HCT116 (cell line): ENCODE data around the gene HMCN2. TPM values are rescaled to one million over a fixed set of nuclear protein-coding genes. Genes with fewer than 3 reads are reported as not detected.

ENCODE experiments used
- ATAC-seq: fragments of 200-7000 bp; cut with Tn5 transposase; 2 replicates; pipeline ENCODE4 v1.9.1; 2020; ENCODE audit warnings: mild to moderate bottlenecking, moderate library complexity
- BruUV-seq: library from RNA; stranded (reverse); fragments of 400-500 nt; replicated peaks from 2 replicates; lab custom pipeline; 2021; lab: Mats Ljungman, UMichigan
- CTCF ChIA-PET: fragments of 300-600 bp; sonication (Branson Sonifier 250); formaldehyde crosslinking; loops from one replicate; lab custom pipeline; 2021; ENCODE audit warnings: antibody characterized with exemption; lab: Charles Lee
- POLR2A ChIA-PET: fragments of 300-600, 350-600 bp; sonication (Branson Sonifier 250); formaldehyde crosslinking; loops from one replicate; lab custom pipeline; 2021; ENCODE audit warnings: antibody characterized with exemption; lab: Charles Lee
- RAD21 ChIA-PET, 2 experiments: fragments of 300-600 bp; sonication (Branson Sonifier 250); formaldehyde crosslinking; loops; one replicate each; lab custom pipeline; 2023; ENCODE audit warnings: low total read pairs in 2 of 2; ENCODE audit not compliant: uncharacterized antibody in 2 of 2, unreplicated experiment in 2 of 2, low non-redundant PET in 1 of 2; lab: Charles Lee
- DNase-seq: peaks from one replicate; pipeline ENCODE4 v3.0.0-alpha.2; 2010; ENCODE audit warnings: low read depth, low spot score
- H2AFZ ChIP-seq: fragments of 200-600 bp; shearing (Covaris generic), sonication (generic); 2 replicates; pipeline ENCODE4 v1.6.1; 2017; ENCODE audit warnings: low read depth, mixed run types, mixed read lengths, antibody characterized with exemption, low read length; ENCODE audit not compliant: poor library complexity, severe bottlenecking
- H3K27ac ChIP-seq: 2 replicates; pipeline ENCODE4 v1.5.1; 2012; ENCODE audit warnings: low read depth, low read length
- H3K27me3 ChIP-seq: fragments of 200-600 bp; sonication (generic); 2 replicates; pipeline ENCODE4 v1.6.1; 2016; ENCODE audit warnings: mixed run types, low read length, mixed read lengths; ENCODE audit not compliant: insufficient read depth
- H3K36me3 ChIP-seq, 2 experiments: fragments of 200-500 bp in 1 of 2; fragments of 200-600 bp in 1 of 2; sonication (Bioruptor generic) in 1 of 2; sonication (generic) in 1 of 2; 2 replicates each; pipeline versions ENCODE4 v1.5.1 to v1.6.1; 2014 to 2016; ENCODE audit warnings: low read length in 2 of 2, inconsistent platforms in 1 of 2, mixed read lengths in 1 of 2, mixed run types in 1 of 2; ENCODE audit not compliant: insufficient read depth in 2 of 2, control insufficient read depth in 1 of 2
- H3K4me1 ChIP-seq, 2 experiments: fragments of 200-600 bp in 1 of 2; sonication (generic) in 1 of 2; 2 replicates each; pipeline versions ENCODE4 v1.5.1 to v1.6.1; 2012 to 2017; ENCODE audit warnings: low read length in 2 of 2, inconsistent platforms in 1 of 2, mild to moderate bottlenecking in 1 of 2, mixed read lengths in 1 of 2, mixed run types in 1 of 2, moderate library complexity in 1 of 2; ENCODE audit not compliant: insufficient read depth in 2 of 2, control insufficient read depth in 1 of 2
- H3K4me2 ChIP-seq: fragments of 200-600 bp; sonication (generic); 2 replicates; pipeline ENCODE4 v1.6.1; 2017; ENCODE audit warnings: mixed run types, low read length, mixed read lengths
- H3K4me3 ChIP-seq, 2 experiments: fragments of 200-600 bp in 1 of 2; sonication (generic) in 1 of 2; replicated peaks in 1 of 2; 2 replicates each; pipeline ENCODE4 v1.5.1; 2011 to 2016; ENCODE audit warnings: low read length in 2 of 2, control low read depth in 1 of 2, low read depth in 1 of 2, mild to moderate bottlenecking in 1 of 2, mixed read lengths in 1 of 2, mixed run types in 1 of 2
- H3K79me2 ChIP-seq: fragments of 200-600 bp; sonication (generic); 2 replicates; pipeline ENCODE4 v1.6.1; 2017; ENCODE audit warnings: mild to moderate bottlenecking, mixed run types, low read length, moderate library complexity, mixed read lengths; ENCODE audit not compliant: insufficient read depth
- H3K9ac ChIP-seq: fragments of 200-600 bp; sonication (generic); 2 replicates; pipeline ENCODE4 v1.6.1; 2016; ENCODE audit warnings: low read length, mixed read lengths
- H3K9me2 ChIP-seq: fragments of 200-600 bp; sonication (generic), shearing (Covaris generic); 2 replicates; pipeline ENCODE4 v1.6.1; 2017; ENCODE audit warnings: mixed run types, mild to moderate bottlenecking, moderate library complexity; ENCODE audit not compliant: insufficient read depth
- H3K9me3 ChIP-seq, 2 experiments: fragments of 200-500 bp in 1 of 2; fragments of 200-600 bp in 1 of 2; sonication (Bioruptor generic) in 1 of 2; sonication (generic) in 1 of 2; 2 replicates each; pipeline ENCODE4 v1.6.1; 2014 to 2017; ENCODE audit warnings: low read length in 2 of 2, mixed read lengths in 2 of 2, inconsistent platforms in 1 of 2, low read depth in 1 of 2, mild to moderate bottlenecking in 1 of 2, mixed run types in 1 of 2, moderate library complexity in 1 of 2; ENCODE audit not compliant: control insufficient read depth in 1 of 2, insufficient read depth in 1 of 2
- H4K20me1 ChIP-seq: fragments of 200-600 bp; sonication (generic), shearing (Covaris generic); 2 replicates; pipeline ENCODE4 v1.6.1; 2017; ENCODE audit warnings: mixed run types, mild to moderate bottlenecking, moderate library complexity; ENCODE audit not compliant: insufficient read depth
- CTCF ChIP-seq, 3 experiments: fragments of 200-600 bp in 1 of 3; sonication (generic) in 1 of 3; IDR thresholded peaks in 2 of 3; conservative IDR thresholded peaks in 1 of 3; 2 replicates each; pipeline ENCODE4 v1.5.1; 2012 to 2017; ENCODE audit warnings: low read depth in 2 of 3, low read length in 2 of 3, antibody characterized with exemption in 1 of 3, borderline replicate concordance in 1 of 3, control low read depth in 1 of 3, mild to moderate bottlenecking in 1 of 3, mixed read lengths in 1 of 3, mixed run types in 1 of 3, moderate library complexity in 1 of 3; ENCODE audit not compliant: insufficient read depth in 1 of 3
- ELF1 ChIP-seq: IDR thresholded peaks from 2 replicates; pipeline ENCODE4 v1.6.1; 2012; ENCODE audit warnings: low read depth, borderline replicate concordance
- POLR2A ChIP-seq: IDR thresholded peaks from 2 replicates; pipeline ENCODE4 v1.7.0; 2011; ENCODE audit warnings: borderline replicate concordance; ENCODE audit not compliant: insufficient read depth, insufficient read length; ENCODE audit errors: extremely low read depth
- POLR2AphosphoS5 ChIP-seq: IDR thresholded peaks from 2 replicates; pipeline ENCODE4 v1.6.1; 2011; ENCODE audit warnings: mild to moderate bottlenecking, low read depth, low read length, moderate library complexity
- REST ChIP-seq: IDR thresholded peaks from 2 replicates; pipeline ENCODE4 v1.6.1; 2012; ENCODE audit warnings: low read depth
- YY1 ChIP-seq: IDR thresholded peaks from 2 replicates; pipeline ENCODE4 v1.6.1; 2011; ENCODE audit warnings: low read length, low read depth, moderate library complexity, mild to moderate bottlenecking; ENCODE audit not compliant: insufficient replicate concordance; ENCODE audit errors: extremely low read depth
- ZFX ChIP-seq: fragments of 450-650 bp; IDR thresholded peaks from 2 replicates; pipeline ENCODE4 v1.6.1; 2017
- ZNF274 ChIP-seq: fragments of 200-500 bp; sonication (Bioruptor generic); IDR thresholded peaks from 2 replicates; pipeline ENCODE4 v1.6.1; 2014; ENCODE audit warnings: mild to moderate bottlenecking, low read depth, low read length, inconsistent platforms
- intact Hi-C: fragments of 100-400 bp; cut with micrococcal nuclease; formaldehyde crosslinking; loops from 2 replicates; pipeline ENCODE4 v1.10.0; 2022
- total RNA-seq: library from RNA; stranded (reverse); gene quantifications from one replicate; pipeline ENCODE4 v1.2.1, GENCODE V29; 2021; ENCODE audit not compliant: unreplicated experiment

HMCN2 gene
- total RNA-seq, 1 experiment from 2014 or later = 0.22 TPM

DNA sequence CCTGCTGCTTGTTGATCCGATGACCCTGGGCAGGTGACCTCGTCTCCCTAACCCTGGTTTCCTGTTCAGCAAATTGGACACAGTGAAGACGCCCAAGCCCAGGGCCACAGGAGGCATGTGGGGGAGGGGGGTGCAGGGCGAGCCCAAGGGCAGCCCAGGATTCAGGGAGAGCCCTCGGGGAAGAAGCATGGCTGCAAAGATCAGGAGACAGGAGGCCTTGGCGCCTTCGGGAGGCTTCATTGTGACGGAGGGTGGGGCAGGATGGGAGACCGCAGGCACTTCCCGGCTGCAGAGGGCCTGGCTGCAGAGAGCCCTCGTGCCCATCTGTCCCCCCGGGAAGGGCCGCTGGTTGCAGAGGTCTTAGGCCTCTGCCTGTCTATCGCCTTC is 185.4 kb downstream of the HMCN2 start (continued):
- no peak for TF ChIP-seq POLR2AphosphoS5
- no peak for TF ChIP-seq POLR2A
- TF ChIP-seq YY1 = no peak
- TF ChIP-seq ZFX = no peak
- no peak for TF ChIP-seq REST
- TF ChIP-seq ZNF274 = no peak
- no peak for TF ChIP-seq ELF1

DNA sequence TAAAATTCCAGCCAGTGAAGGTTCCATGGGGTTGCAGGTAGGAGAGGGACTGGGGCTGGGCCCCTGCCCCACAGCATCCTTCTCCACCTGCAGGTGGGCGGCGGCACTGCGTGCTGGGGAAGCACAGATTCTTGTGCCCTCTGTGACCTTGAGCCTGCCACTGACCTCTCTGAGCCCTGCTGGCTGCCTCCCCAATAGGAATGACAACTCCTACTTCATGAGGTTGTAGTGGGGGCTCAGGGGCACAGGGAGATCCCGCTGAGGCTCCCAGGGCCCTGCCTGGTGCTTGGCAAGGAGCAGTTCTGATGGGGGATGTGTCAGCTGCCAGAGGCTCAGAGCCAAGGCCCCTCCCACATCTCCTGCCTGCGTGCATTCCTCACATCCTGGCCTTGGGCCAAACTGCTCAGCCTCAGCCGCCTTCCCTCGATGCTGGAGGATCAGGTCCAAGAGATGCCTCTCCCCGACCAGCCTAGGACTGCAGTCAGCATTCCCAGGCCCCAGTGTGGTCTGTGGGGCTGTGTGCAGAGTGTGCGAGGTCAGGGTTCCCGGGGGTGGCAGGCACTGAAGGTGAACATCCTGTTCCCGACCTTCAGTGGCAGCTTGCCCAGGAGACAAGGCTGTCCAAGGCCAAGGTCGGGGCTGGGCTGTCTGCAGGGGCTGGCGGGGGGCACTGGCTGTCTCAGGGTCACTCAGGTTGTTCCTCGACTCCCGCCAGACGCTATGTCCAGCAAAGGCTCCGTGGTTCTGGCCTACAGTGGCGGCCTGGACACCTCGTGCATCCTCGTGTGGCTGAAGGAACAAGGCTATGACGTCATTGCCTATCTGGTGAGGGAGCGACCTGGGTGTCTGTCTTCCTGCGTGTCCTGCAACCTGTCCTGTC is 186.2 kb downstream of the HMCN2 start:
- H4K20me1 ChIP-seq = no peaks in the 10 kb centered on the region
- peaks cover 24 to 25% of the 10 kb centered on the region in 2 experiments for H3K4me1 ChIP-seq
- no peak overlapping the region for H2AFZ ChIP-seq
- H3K79me2 ChIP-seq = no peaks in the 10 kb centered on the region
- H3K36me3 ChIP-seq = no peaks in the 10 kb centered on the region
- H3K9me2 ChIP-seq = no peaks in the 10 kb centered on the region
- peak overlapping the region; percentile 64 for H3K4me2 ChIP-seq
- CTCF ChIA-PET = no interaction called here
- TF ChIP-seq REST = no peak
- TF ChIP-seq CTCF (IDR thresholded peaks at IDR 0.05 in 2 of 3, conservative IDR thresholded peaks at IDR 0.05 in 1 of 3; ENCODE audit: borderline replicate concordance in 1 of 3, insufficient read depth in 1 of 3, low read depth in 2 of 3, low read length in 2 of 3) = peak in 2 of 3 experiments; percentile 73 to 75; a peak in 4 of 6 replicates
- TF ChIP-seq, all 23 proteins: peak for 1
- DNase-seq (no peak), ATAC-seq (peak; percentile 80)
- Histone ChIP-seq H3K27ac (no peak overlapping the region), H3K9ac (0 out of 2 replicates have a peak overlapping the region, but pooled peaks have one; percentile 7), H3K4me3 (no peak overlapping the region), H3K27me3 (no peaks in the 10 kb centered on the region), H3K9me3 (no peaks in the 10 kb centered on the region)
- BruUV-seq = no TSS peak
- ChIA-PET RAD21 (no interaction called here), POLR2A (no interaction called here)
- intact Hi-C loops = no loop called here
